ENCODE results near the gene MRAP.

- TF ChIP-seq CTCF (IDR thresholded peaks at IDR 0.05; ENCODE audit: low read length) (no peak), EZH2 (IDR thresholded peaks at IDR 0.05; ENCODE audit: borderline replicate concordance, low read length) (no peak)
These were observed 33.9 kb downstream of the MRAP start for GRCh38 chr21:32332463-32332951.
